Measurements from ENCODE around the gene ASB12. TPM values are rescaled to one million over a fixed set of nuclear protein-coding genes. Genes with fewer than 3 reads are reported as not detected.

ASB12 gene
- total and polyA plus RNA-seq, 2 donors (not counting 3 experiments of a cell fraction or from before 2014, with no cell fraction given), result 0.11 TPM; not detected in 1

- ChIA-PET CTCF (no interaction called here), POLR2A (no interaction called here)
- H3K4me1 ChIP-seq (ENCODE audit: control insufficient read depth, extremely low read depth, insufficient read depth, low read length), result no peaks in the 10 kb centered on the region
- H3K4me3 ChIP-seq (replicated peaks in 1 of 3; ENCODE audit: insufficient read depth in 1 of 3, low read depth in 1 of 3, low read length in 3 of 3), result no peak overlapping the region
- no peak for TF ChIP-seq CTCF (IDR thresholded peaks at IDR 0.05; ENCODE audit: extremely low read depth in 1 of 2, insufficient read depth in 1 of 2, low read depth in 1 of 2, low read length in 2 of 2)
- TF ChIP-seq JUN (IDR thresholded peaks at IDR 0.05; ENCODE audit: borderline replicate concordance, insufficient read depth, insufficient read length, low read depth), result no peak
- TF ChIP-seq EZH2 (IDR thresholded peaks at IDR 0.05; ENCODE audit: borderline replicate concordance, low read depth, low read length, severe bottlenecking), result no peak
- TF ChIP-seq POLR2AphosphoS5 (IDR thresholded peaks at IDR 0.05; ENCODE audit: insufficient read depth, low read depth, low read length), result no peak
- no peak for TF ChIP-seq MYC (IDR thresholded peaks at IDR 0.05; ENCODE audit: low read depth, low read length)
- no peak for TF ChIP-seq FOS (IDR thresholded peaks at IDR 0.05; ENCODE audit: borderline replicate concordance, insufficient read depth, low read length)
- no peak for TF ChIP-seq GATA2 (IDR thresholded peaks at IDR 0.05; ENCODE audit: insufficient read depth, insufficient read length, low read depth, low read length)
- TF ChIP-seq POLR2A (IDR thresholded peaks at IDR 0.05; ENCODE audit: low read depth, low read length), result no peak
- TF ChIP-seq MAX (IDR thresholded peaks at IDR 0.05; ENCODE audit: insufficient read depth, insufficient read length), result no peak
- intact Hi-C loops (cut with micrococcal nuclease), result no loop called here
- H3K27ac ChIP-seq (ENCODE audit: insufficient read depth, low read depth, low read length), result no peak overlapping the region
- no peaks in the 10 kb centered on the region for H3K27me3 ChIP-seq (ENCODE audit: control insufficient read depth in 2 of 2, insufficient read depth in 2 of 2, low read length in 2 of 2)
- no peak overlapping the region for H2AFZ ChIP-seq (ENCODE audit: low read depth, low read length)
- DNase-seq (ENCODE audit: low read depth, low spot score), result no peak
- H3K79me2 ChIP-seq (ENCODE audit: control insufficient read depth, insufficient read depth, low read length), result no peaks in the 10 kb centered on the region
- no peaks in the 10 kb centered on the region for H3K36me3 ChIP-seq (ENCODE audit: control insufficient read depth in 2 of 2, extremely low read depth in 1 of 2, insufficient read depth in 2 of 2, low read length in 2 of 2)
- no peaks in the 10 kb centered on the region for H3K9me3 ChIP-seq (replicated peaks; ENCODE audit: control insufficient read depth, insufficient read depth, low read length)
- no peaks in the 10 kb centered on the region for H4K20me1 ChIP-seq (replicated peaks; ENCODE audit: control insufficient read depth, extremely low read depth, insufficient read depth, low read length)
- no peak for FAIRE-seq
- H3K9ac ChIP-seq (replicated peaks; ENCODE audit: extremely low read depth, insufficient read depth, low read length), result no peak overlapping the region
- no TSS peak for BruUV-seq (replicated peaks)
- H3K4me2 ChIP-seq (ENCODE audit: insufficient read depth, low read length), result no peak overlapping the region
- no peaks in the 10 kb centered on the region for H3K9me1 ChIP-seq (replicated peaks; ENCODE audit: control insufficient read depth, extremely low read depth, insufficient read depth, low read length)
- dilution Hi-C loops (cut with MboI; ENCODE audit: extremely low pct_ligation_motif_present, low sequenced_read_pairs), result no loop called here
These were observed 46.0 kb downstream of the ASB12 start for GRCh38 chrX:64184396-64184795.
